HUDEP-2 (cell line): ENCODE data around the gene ST6GALNAC1.
A peak's percentile ranks its signal among the peaks of the same experiment; 100 is the strongest.

ENCODE experiments used
- DNase-seq, 76 experiments: peaks; one replicate each; lab custom pipeline; 2025; ENCODE audit not compliant: unreplicated experiment in 76 of 76; lab: John Stamatoyannopoulos, UW

Gene ST6GALNAC1

DNA sequence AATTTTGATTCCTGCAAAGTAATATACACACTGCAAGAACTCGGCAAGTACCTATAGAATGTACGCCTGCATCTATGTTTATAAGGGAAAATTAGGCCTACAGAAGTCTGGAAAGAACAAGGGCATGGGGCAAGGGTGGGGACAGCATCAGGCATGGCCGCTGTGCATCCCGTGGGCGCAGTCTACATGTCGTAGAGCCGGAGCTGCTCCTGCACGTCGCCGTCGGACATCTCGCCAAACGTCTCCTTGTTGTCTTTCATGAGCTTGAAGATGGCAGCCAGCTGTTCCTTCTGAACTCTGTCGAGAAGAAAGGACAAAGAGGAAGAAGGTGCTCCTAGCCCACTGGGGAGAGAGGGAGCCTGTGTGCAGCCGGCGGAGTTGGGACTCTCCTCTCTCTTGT is 33.8 kb upstream of the ST6GALNAC1 start:
- DNase-seq: no peak

DNA sequence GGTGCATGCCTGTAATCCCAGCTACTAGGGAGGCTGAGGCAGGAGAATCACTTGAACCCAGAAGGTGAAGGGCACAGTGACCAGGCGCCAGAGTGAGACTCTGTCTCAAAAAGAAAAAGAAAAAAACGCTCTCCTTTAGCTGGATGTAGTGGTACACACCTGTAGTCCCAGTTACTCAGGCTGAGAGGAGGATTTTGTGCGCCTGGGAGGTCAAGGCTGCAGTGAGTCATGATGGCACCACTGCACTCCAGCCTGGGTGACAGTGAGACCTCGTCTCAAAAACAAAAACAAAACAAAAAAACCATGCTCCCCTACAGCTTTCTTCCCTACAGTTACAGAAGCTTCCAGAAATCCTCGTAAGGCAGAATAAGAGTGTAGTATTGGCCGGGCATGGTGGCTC is 33.1 kb upstream of the ST6GALNAC1 start:
- DNase-seq: no peak

DNA sequence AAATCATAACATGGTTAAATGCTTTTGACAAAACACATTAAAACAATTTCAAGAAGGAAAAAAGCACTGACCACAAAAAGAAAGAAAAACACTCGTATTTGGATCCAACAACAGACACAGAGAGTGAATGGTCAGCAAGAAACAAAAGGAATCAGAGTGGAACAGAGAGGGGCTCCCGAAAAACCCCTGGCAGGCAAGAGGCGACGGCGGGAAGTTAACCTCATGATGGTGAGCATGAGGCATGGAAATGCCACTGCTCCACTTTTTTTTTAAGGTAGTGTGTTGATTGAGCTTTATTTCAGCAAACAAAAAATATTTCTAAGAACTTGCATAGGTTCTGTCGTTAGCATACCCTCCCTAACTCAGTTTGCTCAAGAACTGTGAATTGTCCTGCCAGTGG is 32.1 kb upstream of the ST6GALNAC1 start:
- no peak for DNase-seq

DNA sequence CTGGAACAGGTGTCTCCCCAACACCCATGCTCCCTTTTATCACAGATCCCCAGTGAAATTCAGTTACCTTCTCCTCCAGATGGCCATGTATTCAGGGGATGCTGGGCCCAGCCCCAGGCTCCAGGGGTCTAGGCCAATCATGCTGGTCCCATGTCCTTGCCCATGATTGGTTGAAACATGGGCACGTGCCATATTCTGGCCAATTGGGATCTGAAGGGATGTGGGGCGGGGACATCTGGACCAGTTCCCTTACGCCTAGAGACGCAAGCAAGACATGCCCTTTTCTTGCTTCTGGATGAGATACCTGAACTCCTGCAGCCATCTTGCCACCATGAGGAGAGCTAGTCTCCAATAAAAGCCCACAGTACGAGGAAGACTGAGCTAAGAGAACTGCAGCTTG is 31.0 kb upstream of the ST6GALNAC1 start:
- DNase-seq: no peak

DNA sequence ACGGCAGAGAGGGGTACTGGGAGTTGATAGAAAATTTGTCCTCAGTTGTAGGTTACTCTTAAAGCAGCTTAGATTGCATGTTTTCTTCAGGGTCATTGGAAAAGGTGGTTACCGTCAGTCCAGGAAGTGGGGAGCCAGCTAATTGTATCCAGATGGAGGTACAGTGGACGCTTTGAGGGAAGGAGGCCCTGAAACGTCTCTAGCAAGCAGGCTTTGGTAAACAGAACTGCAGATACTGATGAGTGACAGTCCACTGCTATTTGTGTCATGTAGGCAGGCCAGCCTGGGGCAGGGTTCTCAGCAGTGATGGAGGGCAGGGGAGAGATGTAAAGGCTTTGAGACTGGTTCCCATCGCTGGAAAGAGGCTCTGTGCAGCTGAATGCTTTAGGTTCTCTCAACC is 30.2 kb upstream of the ST6GALNAC1 start:
- DNase-seq: no peak

DNA sequence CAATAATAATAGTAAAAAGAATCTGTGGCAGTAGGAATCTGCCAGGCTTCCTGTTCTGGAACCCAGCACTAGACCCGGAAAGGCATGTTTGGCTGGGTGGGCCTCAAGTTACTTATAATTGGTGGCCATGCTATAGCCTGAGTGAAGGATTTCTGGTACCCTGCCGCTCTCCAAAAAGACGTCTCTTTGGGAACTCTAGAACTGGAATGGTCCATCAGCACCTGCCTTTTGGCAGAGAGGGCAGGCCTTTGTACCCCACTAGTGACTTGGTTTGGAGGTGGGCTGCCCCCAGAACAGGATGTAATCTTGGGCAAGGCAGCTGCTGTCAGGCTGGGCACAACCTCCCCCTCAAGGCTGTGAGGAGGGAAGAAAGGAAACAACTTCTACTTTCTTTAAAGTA is 29.3 kb upstream of the ST6GALNAC1 start:
- DNase-seq: no peak

DNA sequence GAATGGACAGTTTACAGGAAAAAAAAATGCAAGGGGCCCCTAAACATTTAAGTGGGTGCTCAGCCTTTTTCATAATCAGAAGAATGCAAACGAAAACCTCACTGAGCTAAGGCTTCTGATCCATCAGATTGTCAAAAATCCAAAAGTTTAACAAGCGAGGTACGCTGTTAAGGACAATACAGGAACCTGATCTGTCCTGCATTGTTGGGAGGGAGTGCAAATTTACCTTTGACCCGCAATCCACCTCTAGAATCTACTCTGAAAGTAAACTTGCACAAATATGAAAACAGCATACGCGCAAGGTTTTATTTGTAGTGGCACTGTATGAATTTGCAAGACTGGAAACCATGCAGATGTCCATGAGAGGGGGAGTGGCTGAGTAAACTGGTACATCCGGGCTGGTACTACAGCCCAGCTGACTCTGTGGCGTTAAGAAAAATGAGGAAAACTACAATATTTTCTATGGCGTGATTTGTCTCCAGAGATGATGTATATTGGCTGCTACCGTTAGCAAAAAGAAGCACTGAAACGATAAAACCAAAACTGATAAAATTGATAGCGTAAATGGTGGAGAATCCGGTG is 28.8 kb upstream of the ST6GALNAC1 start:
- DNase-seq: no peak

DNA sequence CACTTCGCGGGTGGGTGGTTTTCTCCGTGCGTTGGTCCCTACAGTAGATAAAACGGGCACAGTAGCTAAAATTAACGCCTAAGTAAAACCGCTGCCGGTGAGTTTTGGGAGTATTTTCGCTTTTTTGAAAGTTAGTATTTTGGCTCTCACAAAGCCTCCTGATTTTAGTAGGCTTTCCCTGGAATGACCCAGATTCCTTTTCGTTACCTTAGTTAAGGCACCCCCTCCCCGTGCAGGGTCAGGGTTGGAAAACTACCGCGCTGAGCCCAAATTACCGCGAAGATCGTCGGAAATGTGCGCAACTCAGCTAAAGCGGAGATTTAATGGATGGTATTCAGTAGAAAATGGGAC is 28.3 kb upstream of the ST6GALNAC1 start:
- no peak for DNase-seq

DNA sequence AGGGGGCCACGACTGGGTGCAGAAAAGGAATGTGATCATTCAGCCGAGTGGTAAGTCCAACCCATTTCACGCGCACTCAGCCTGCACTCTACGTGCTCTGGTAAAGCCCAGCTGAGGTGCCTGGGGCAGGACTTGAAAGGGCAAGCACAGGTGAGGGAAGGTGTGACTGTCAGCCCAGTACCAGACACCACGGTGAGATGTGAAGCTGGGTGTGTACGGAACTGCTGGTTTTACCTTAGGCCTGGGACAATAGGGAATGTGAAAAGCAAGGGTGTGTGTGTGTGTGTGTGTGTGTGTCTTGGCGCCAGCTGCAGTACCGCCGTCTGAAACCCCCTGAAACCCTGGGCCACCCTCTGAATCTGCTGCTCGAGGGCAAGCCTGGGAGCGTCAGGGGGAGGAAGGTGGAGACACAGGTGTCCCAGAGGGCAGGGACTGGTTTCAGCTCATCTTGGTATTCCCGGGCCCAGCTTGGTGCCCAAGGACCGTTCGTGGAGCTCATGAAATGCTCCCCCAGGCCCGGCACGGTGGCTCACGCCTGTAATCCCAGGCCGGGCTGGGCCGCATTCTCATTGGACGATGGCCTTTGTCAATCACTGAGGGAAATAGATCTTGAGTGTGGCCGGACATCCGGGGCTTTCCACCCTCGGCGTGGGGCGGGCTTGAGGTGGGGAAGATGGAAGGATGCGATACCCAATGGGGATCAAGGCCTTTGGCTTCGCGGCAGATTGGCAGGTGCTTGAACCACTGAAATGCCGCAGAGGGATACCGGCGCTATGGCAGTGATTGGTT is 27.8 kb upstream of the ST6GALNAC1 start:
- peak in 75 of 76 experiments; percentile 75 to 100 (median 99) for DNase-seq

DNA sequence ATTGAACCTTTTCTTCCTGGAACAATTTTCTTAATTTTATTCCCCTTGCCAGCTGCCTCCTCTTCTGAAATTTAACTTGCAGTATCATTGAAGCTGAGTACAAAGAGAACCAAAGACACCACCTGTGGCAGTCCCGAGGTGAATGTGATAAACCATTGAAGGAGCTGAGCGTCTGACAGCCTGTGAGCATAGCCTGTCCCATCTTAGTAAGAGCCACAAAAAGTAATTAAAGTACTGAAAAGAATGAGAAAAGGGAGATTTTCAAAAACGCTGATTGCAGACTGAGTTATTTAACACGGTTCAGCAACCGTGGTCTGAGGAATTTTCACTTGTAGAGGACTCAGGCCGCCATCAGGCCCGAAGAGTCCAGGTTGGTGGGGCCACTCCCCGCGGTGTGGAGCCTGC is 27.2 kb upstream of the ST6GALNAC1 start:
- no peak for DNase-seq

DNA sequence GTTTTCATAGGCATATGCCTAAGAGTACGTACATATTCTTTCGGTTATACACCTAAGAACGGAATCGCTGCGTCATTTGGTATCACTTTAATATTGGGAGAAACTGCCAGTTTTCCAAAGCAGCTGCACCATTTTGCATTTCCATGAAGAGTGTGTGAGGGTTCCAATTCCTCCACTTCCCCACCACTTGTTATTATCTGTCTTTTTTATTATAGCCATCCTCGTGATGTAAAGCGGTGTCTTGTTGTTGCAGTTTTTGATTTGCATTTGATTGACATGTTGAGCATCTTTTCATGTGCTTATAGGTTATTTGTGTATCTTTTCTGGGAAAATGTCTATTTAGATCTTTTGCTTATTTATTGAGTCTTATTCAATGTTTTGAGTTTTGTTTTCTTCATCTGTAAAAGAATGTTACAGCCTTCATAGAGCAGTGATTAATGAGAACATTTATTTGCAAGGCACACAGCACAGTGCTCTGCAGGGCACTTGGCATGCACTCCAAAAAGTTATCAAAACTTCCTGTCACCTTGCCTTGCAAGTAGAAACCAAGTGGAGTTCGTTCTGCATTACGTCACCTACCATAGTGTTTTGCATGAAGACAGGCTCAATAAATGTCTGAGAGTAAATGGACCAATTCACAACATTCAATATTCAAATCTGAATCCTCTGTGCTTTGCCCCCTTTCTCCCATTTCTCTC is 26.6 kb upstream of the ST6GALNAC1 start:
- DNase-seq: no peak

DNA sequence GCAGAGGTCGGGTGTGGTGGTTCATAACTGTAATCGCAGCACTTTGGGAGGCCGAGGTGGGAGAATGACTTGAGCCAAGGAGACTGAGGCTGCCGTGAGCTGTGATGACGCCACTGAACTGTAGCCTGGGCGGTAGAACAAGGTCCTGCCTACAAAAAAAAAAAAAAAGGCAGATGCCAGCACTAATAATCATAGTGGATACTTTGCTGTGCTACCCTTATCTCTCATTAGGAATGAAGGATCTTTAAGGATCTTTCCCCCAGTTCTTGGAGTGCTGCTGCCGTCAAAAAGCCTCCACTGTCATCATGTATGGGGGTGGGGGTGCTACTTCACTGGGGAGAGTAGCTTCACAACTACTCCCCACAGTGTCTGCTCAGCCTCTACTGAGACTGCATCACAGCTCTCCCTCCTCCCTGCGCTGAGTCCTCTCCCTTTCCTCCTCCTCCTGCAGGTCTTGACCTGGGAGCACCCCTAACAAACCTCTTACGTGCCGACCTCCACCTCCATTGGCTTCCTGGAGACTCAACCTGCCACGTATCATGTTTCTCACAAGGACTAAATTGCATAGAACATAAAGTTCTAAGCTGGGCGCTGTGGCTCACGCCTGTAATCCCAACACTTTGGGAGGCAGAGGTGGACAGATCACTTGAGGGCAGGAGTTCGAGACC is 24.4 kb upstream of the ST6GALNAC1 start:
- DNase-seq: no peak

DNA sequence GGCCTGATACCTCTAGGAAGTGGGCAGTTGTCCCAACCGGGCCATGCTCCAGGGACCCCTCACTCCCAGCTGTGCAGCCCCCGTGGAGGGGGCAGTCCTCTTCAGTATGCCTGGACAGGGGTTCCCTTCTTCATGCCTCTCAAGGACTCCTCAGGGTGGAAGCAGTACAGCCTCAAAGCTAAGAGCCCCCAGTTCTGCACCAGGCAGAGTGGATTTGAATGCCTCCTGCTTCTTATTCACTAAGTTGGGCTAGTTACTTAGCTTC is 23.9 kb upstream of the ST6GALNAC1 start:
- DNase-seq: no peak

DNA sequence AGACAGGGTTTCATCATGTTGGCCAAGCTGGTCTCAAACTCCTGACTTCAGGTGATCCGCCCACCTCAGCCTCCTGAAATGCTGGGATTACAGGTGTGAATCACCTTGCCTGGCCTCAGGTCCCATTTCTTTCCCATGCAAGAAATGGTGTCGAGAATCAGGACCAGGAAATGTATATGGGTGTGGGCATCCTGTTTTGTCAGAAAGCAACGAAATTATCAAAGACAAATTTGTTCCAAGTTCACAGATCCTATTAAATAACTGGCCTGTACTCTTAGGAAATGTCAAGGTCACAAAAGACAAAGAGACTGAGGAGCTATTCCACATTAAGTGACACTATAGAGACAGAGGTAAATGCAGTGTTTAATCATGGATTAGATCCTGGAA is 17.1 kb upstream of the ST6GALNAC1 start:
- DNase-seq: no peak

DNA sequence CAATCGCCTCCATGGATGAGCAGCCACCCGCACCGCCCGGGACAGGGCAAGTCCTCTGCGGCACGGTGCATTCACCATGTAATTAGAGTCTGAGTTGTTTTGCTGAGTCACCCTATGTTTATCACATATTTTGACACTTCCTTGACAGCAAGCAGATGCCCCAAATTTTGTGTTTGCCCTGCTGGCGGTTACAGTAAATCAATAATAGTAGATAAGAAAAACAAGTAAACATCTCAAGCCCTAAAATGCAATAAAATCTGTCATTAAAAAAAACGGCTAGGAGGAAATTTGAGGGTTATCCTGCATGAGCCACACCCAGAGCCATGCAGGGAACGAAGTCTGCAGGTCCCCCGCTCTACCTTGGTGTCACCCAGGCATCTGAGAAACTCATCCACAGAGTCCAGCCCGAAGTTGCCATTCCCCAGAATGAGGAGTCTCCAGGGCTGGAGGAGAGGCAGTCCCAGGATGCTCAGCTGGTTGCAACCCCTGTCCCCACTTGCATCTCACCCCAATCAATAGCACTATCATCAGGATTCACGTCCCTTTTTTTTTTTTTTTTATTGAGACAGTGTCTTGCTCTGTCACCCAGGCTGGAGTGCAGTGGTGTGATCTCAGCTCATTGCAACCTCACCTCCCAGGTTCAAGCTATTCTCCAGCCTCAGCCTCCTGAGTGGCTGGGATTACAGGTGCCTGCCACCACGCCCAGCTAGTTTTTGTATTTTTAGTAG is 16.5 kb upstream of the ST6GALNAC1 start:
- peak in 34 of 76 experiments; percentile 4 to 60 (median 22) for DNase-seq

DNA sequence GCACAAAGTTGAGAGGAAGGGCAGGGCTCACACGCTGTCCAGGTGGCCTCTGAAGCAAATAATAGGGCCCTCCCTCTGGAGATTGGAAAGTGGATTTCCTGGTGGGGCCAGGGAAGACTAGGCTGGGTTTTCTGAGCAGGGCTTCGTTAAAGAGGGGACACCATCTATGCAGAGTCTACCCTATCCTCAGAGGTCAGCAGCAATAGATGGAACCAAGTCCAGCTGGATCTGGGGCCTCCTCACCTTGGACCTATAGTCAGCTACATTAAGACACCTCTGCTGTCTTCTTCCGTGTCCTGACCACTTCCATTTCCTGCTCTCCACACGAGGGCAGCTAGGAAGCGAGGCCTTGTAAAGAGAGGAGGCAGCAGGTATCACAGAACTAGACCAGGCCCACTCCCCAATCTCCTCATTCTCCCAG is 14.7 kb upstream of the ST6GALNAC1 start:
- no peak for DNase-seq

DNA sequence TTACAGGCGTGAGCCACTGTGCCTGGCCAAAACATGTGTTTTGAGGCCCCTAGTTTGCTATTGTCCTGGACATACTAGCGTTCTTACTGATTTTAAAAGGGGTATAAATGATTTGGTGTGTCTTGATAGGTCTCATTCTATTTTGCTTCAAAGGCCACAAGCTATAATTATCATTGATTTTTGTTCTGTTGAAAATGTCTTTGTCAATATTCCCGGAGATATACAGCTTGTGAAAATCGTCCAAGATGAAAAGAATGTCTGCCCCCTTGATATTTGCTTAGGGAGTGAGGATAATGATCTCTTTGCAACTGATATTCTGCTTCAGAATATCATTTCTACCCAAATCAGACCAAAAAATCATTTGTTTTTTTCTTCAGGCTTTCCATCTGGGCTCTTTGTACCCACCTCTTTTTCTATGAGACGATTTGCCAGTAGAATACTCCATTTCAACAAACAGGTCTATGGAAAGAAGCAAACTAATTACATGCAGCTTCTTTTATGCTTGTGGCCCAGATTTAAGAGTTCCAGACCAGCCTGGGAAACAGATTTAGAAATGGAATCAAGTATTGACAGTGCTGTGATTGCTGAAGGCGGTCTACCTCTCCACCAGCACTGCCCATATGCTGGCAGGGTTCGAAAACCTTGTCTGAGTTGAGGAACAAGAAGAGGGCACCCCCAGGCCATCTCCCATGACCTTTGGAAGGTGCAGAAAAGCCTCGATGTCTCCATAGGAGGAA is 14.1 kb upstream of the ST6GALNAC1 start:
- DNase-seq: no peak

DNA sequence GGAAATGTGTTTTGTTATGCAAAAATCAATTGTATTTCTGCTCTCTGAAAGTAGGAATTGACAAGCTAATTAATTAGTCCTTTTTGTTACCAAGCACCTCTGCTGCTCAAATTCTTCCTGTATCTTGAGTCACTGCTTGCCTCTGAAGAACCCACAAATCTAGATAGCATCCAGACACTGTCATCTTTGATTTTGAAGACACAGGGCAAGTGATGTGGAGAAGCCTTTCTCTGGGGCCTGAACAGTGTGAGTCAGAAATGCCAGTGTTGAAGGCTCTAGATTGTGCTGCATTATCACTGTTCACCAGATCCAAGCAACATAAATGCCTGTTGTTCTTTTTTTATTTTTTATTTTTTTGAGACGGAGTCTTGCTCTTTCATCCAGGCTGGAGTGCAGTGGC is 10.9 kb upstream of the ST6GALNAC1 start:
- DNase-seq: peak in 22 of 76 experiments; percentile 3 to 58 (median 26)

DNA sequence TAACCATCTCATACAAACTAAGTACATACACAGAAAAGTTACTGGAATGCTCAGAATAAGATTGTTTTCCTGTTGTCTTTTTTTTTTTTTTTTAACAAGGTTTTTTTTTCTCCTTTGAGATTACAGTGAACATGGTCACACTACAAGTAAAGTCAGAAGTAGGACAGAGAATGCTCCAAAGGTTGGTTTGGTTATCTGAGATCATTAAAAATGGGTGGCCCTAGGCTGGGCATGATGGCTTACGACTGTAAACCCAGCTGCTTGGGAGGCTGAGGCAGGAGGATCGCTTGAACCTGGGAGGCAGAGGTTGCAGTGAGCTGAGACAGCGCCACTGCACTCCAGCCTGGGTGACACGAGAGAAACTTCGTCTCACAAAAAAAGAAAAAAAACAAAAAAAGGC is 6.9 kb upstream of the ST6GALNAC1 start:
- no peak for DNase-seq

DNA sequence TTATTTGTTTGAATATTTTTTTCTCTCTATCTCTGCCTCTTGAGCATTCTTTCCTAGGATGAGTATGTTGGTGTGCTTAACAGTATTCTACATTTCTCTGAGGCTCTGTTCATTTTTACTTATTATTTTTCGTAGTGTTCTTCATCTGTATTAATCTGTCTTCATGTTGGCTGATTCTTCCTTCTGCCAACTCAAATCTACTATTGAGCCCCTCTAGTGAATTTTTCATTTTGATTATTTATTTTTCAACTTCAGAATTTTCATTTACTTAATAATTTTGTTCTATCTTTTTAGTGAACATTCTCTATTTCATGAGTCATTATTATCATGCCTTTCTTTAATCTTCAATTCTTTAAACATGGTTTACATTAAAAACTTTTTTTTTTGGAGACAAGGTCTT is 3.2 kb upstream of the ST6GALNAC1 start:
- no peak for DNase-seq
